HG02678 (cell line): ENCODE results near the gene SOX15.

Experiments used
- ATAC-seq: cut with Tn5 transposase; IDR thresholded peaks from one replicate; pipeline ENCODE4 v1.9.1; 2021; ENCODE audit warnings: mild to moderate bottlenecking, moderate library complexity; ENCODE audit not compliant: unreplicated experiment

Gene SOX15

GRCh38 chr17:7579001-7579833, 10.7 kb downstream of the SOX15 start, which contains the start of gene CD68:
Gene CD68 (plus strand): TSS chr17:7579638. CDS start chr17:7579678, 40 bp downstream.
- peak; percentile 36 for ATAC-seq

- no peak for ATAC-seq
Observed at GRCh38 chr17:7577327-7578199, 12.3 kb downstream of the SOX15 start.

- ATAC-seq = no peak
Observed at GRCh38 chr17:7576432-7576937, 13.4 kb downstream of the SOX15 start.

- no peak for ATAC-seq
Observed at GRCh38 chr17:7575959-7576358, 13.9 kb downstream of the SOX15 start.

- ATAC-seq = no peak
Observed at GRCh38 chr17:7575481-7575883, 14.4 kb downstream of the SOX15 start.

- ATAC-seq = no peak
Observed at GRCh38 chr17:7574176-7574953, 15.5 kb downstream of the SOX15 start.

GRCh38 chr17:7573324-7574080, 16.4 kb downstream of the SOX15 start:
- no peak for ATAC-seq

- ATAC-seq = peak; percentile 87
Observed at GRCh38 chr17:7572588-7573323, 17.1 kb downstream of the SOX15 start.

- ATAC-seq = no peak
Observed at GRCh38 chr17:7572338-7572587, 17.6 kb downstream of the SOX15 start.

- no peak for ATAC-seq
Observed at GRCh38 chr17:7570351-7570750, 19.5 kb downstream of the SOX15 start.

GRCh38 chr17:7569571-7569970, 20.3 kb downstream of the SOX15 start:
- no peak for ATAC-seq

- no peak for ATAC-seq
Observed at GRCh38 chr17:7563115-7563869, 26.6 kb downstream of the SOX15 start.

GRCh38 chr17:7562208-7562605, 27.7 kb downstream of the SOX15 start:
- peak; percentile 9 for ATAC-seq

- ATAC-seq = peak; percentile 63
Observed at GRCh38 chr17:7561589-7562207, 28.2 kb downstream of the SOX15 start, which contains the start of gene SENP3. Gene SENP3 (plus strand): TSS chr17:7561919. CDS start chr17:7563077, 1,158 bp downstream.

- peak; percentile 46 for ATAC-seq
Observed at GRCh38 chr17:7561028-7561575, 28.8 kb downstream of the SOX15 start.

- no peak for ATAC-seq
Observed at GRCh38 chr17:7560172-7561027, 29.5 kb downstream of the SOX15 start.
